Thoracic aorta (tissue), 2 donors: ENCODE data around the gene CD7. TPM values are rescaled to one million over a fixed set of nuclear protein-coding genes. Genes with fewer than 3 reads are reported as not detected.
"Not testable (repeated sequence)": the region's sequence is repeated elsewhere in the genome, so short reads cannot be mapped to it uniquely, and the experiment has no call there.

Source experiments
- ATAC-seq: fragments of 150-250 bp; one replicate; pipeline ENCODE4 v1.8.0; 2017; ENCODE audit warnings: low read depth; ENCODE audit not compliant: insufficient number of reproducible peaks, low FRiP score
- DNase-seq: peaks from one replicate; pipeline ENCODE4 v3.0.0-alpha.2; 2020; ENCODE audit warnings: low spot score
- H3K27ac ChIP-seq, 2 donors: fragments of 200-600 bp; sonication (generic); 1 replicate in 1 of 2; 2 replicates in 1 of 2; pipeline ENCODE4 v1.5.1; 2016; ENCODE audit warnings: mild to moderate bottlenecking in 2 of 2, moderate library complexity in 2 of 2
- H3K27me3 ChIP-seq: fragments of 200-600 bp; sonication (generic); replicated peaks from 2 replicates; pipeline ENCODE4 v1.6.0; 2016; ENCODE audit warnings: mild to moderate bottlenecking; ENCODE audit not compliant: insufficient read depth
- H3K36me3 ChIP-seq: fragments of 200-600 bp; sonication (generic); one replicate; pipeline ENCODE4 v1.5.1; 2016
- H3K4me1 ChIP-seq, 2 donors: fragments of 200-600 bp; sonication (generic); 1 replicate in 1 of 2; 2 replicates in 1 of 2; pipeline versions ENCODE4 v1.5.1 to v1.6.0; 2016; ENCODE audit warnings: low read depth in 2 of 2, mild to moderate bottlenecking in 1 of 2; ENCODE audit not compliant: control insufficient read depth in 1 of 2
- H3K4me3 ChIP-seq: fragments of 200-600 bp; sonication (generic); 2 replicates; pipeline ENCODE4 v1.5.1; 2016; ENCODE audit warnings: mild to moderate bottlenecking
- H3K9me3 ChIP-seq: fragments of 200-600 bp; sonication (generic); 2 replicates; pipeline ENCODE4 v1.5.1; 2016
- total RNA-seq, 2 donors: library from RNA; depleted of rRNA; stranded (reverse); fragments of >200 nt; gene quantifications; one replicate each; pipeline versions ENCODE4 v1.1.0 to v1.2.3, GENCODE V29; 2016
- TF ChIP-seq, protein P1 (sequence below): fragments of 200-600 bp; sonication (generic); IDR thresholded peaks from one replicate; pipeline ENCODE4 v1.5.1; 2019; ENCODE audit warnings: antibody characterized with exemption

The CD7 gene
- total RNA-seq: 1 to 10 TPM; 3.0 to 3.5 TPM

DNA sequence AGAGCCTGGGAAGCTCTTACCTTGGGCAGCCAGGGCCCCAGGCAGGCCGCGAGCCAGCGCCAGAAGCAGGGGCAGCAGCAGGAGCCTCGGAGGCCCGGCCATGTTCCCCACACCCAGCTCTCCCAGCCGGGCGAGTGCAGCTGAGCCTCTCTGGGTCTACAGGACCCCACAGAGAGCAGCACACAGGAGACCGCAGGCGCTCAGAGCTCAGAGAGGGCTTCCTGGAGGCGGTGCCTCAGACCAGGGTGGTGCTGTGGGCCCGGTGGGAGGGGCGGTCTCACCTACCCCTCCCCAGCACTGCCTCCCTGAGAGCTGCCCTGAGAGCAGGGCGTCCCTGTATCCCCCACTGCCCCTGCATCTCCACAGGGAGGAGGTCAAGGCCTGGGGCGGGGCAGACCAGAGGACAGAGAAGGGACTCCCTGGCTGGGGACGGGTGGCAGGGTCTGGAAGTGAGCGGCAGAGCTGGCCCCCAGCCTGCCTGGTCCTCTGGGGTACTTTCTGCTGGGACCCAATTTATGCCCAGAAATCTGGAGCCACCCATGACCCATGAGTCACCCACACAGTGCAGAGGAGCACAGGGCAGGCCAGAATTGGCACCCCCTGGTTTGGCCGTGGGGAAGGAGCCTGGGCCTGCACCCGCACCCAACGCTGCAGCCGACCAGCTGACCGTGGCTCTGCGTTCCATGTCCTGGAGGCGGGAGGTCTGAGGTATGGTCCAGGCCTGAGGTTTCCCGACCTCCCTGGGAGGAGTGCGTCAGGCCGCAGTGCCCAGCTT, at the start of gene CD7:
Gene CD7 (minus strand): TSS at position 215 of the 775 bp plus-strand sequence. CDS start 113 bp downstream, at position 102.
- ATAC-seq: no peak
- no peak for DNase-seq
- TF ChIP-seq, protein P1, sequence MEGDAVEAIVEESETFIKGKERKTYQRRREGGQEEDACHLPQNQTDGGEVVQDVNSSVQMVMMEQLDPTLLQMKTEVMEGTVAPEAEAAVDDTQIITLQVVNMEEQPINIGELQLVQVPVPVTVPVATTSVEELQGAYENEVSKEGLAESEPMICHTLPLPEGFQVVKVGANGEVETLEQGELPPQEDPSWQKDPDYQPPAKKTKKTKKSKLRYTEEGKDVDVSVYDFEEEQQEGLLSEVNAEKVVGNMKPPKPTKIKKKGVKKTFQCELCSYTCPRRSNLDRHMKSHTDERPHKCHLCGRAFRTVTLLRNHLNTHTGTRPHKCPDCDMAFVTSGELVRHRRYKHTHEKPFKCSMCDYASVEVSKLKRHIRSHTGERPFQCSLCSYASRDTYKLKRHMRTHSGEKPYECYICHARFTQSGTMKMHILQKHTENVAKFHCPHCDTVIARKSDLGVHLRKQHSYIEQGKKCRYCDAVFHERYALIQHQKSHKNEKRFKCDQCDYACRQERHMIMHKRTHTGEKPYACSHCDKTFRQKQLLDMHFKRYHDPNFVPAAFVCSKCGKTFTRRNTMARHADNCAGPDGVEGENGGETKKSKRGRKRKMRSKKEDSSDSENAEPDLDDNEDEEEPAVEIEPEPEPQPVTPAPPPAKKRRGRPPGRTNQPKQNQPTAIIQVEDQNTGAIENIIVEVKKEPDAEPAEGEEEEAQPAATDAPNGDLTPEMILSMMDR: no peak
- no peak within 1 kb of the TSS for H3K27ac ChIP-seq
- H3K9me3 ChIP-seq: no peaks in the 10 kb centered on the region
- peaks cover 11% of the 10 kb centered on the region for H3K27me3 ChIP-seq
- no peaks in the 10 kb centered on the region for H3K36me3 ChIP-seq
- peak within 1 kb of the TSS; percentile 16 for H3K4me3 ChIP-seq
- peaks cover 0 to 8% of the 10 kb centered on the region in 2 donors for H3K4me1 ChIP-seq

- Histone ChIP-seq H3K4me1 (peaks cover 5 to 15% of the 10 kb centered on the region in 2 donors), H3K27me3 (peaks cover 5% of the 10 kb centered on the region), H3K9me3 (no peaks in the 10 kb centered on the region), H3K27ac (no peak overlapping the region), H3K4me3 (no peak overlapping the region), H3K36me3 (no peaks in the 10 kb centered on the region)
- TF ChIP-seq, protein P1: no peak
- ATAC-seq (no peak), DNase-seq (no peak)
Measured at GRCh38 chr17:82366749-82367148, 49.3 kb upstream of the CD7 start.

DNA sequence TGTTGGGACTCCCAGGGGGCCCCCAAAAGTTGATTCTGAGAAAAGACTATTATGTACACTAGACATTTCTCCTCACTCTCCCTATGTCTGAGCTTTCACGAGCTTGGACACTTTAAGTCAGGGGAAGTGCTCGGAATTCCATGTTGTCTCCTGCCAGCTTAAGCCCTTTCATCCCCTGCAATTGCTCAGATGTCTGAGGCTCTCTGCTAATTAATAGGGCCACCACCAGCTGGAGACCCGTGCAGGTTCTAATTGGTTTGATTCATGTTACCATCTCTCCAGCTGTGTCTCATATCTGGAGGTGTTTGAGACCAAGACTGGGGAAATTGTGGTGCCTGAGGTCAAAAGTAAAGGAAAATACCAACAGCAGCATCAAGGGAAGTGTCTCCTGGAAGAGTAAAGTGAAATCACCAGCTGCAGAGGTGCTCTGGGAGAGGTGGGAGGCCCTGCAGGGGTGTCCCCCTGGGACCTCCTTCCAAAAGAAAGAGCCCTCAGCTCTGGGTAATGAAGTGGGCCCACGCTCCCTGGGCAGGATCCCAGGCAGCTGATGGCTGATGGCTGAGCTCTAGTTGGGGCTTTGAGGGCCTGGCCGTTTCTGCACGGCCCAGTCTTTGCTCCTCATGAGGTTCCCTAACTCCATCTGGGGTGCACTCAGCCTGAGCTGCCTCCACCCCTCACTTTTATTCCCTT, 48.3 kb upstream of the CD7 start:
- Histone ChIP-seq H3K4me1 (peaks cover 5% of the 10 kb centered on the region in 2 donors), H3K36me3 (no peaks in the 10 kb centered on the region), H3K4me3 (no peak overlapping the region), H3K27ac (no peak overlapping the region), H3K9me3 (no peaks in the 10 kb centered on the region), H3K27me3 (peaks cover 2% of the 10 kb centered on the region)
- DNase-seq (no peak), ATAC-seq (no peak)
- TF ChIP-seq, protein P1: no peak

DNA sequence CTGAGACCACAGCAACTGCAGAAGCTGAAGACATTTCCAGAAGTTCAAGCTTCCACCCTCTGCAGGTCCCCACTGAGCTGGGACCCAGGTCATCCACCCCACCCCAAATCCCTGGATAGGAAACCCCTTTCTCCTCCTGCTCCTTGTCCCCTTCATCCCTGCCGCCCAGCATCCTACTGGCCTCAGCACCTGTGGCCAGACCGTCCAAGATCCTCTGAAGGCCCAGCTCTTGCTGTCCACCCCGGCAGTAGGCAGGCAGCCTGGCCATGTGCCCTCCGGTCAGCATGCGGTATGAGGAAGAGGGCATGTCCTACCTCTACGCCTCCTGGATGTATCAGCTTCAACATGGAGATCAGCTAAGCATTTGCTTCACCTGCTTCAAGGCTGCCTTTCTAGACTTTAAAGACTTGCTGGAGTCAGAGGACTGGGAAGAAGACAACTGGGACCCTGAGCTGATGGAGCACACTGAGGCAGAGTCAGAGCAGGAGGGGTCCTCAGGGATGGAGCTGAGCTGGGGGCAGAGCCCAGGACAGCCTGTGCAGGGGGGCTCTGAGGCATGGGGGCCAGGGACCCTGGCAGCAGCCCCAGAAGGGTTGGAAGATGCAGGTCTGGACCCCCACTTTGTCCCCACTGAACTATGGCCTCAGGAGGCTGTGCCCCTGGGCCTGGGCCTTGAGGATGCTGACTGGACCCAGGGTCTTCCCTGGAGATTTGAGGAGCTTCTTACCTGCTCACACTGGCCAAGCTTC, 44.7 kb upstream of the CD7 start:
- H3K4me3 ChIP-seq: no peak overlapping the region
- no peak for ATAC-seq
- no peaks in the 10 kb centered on the region for H3K9me3 ChIP-seq
- H3K4me1 ChIP-seq: no peaks in the 10 kb centered on the region
- no peaks in the 10 kb centered on the region for H3K36me3 ChIP-seq
- no peak for DNase-seq
- no peaks in the 10 kb centered on the region for H3K27me3 ChIP-seq
- TF ChIP-seq, protein P1: no peak
- H3K27ac ChIP-seq: no peak overlapping the region

DNA sequence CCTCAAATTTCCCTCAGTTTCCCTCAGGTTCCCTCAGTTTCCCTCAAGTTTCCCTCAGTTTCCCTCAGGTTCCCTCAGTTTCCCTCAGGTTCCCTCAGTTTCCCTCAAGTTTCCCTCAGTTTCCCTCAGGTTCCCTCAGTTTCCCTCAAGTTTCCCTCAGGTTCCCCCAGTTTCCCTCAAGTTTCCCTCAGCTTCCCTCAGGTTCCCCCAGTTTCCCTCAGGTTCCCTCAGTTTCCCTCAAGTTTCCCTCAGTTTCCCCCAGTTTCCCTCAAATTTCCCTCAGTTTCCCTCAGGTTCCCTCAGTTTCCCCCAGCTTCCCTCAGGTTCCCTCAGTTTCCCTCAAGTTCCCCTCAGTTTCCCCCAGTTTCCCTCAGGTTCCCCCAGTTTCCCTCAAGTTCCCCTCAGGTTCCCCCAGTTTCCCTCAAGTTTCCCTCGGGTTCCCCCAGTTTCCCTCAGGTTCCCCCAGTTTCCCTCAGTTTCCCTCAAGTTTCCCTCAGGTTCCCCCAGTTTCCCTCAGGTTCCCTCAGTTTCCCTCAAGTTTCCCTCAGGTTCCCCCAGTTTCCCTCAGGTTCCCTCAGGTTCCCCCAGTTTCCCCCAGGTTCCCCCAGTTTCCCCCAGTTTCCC, 42.2 kb upstream of the CD7 start:
- not testable (repeated sequence) for ATAC-seq, DNase-seq, H3K9me3 ChIP-seq, H3K4me1 ChIP-seq, H3K27ac ChIP-seq, H3K27me3 ChIP-seq, H3K4me3 ChIP-seq, H3K36me3 ChIP-seq
